Measurements from ENCODE around the gene B4GALNT1.

DNA sequence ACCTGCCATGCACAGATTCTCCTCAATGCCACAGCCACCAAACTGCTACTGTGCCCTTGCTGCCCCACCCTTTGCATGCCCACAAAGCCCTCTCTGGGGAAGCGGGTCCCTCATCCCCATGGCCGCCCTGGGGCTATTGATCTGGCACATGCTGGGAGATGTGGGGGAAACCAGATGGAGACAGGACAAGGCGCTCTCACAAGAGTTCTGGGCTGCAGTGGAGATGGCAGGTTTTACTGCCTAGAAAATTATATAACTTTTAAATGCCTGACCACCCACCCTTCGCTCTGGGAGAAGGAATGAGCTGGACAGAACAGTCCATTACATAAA lies 52.6 kb downstream of the B4GALNT1 start:
- TF ChIP-seq, protein P1, sequence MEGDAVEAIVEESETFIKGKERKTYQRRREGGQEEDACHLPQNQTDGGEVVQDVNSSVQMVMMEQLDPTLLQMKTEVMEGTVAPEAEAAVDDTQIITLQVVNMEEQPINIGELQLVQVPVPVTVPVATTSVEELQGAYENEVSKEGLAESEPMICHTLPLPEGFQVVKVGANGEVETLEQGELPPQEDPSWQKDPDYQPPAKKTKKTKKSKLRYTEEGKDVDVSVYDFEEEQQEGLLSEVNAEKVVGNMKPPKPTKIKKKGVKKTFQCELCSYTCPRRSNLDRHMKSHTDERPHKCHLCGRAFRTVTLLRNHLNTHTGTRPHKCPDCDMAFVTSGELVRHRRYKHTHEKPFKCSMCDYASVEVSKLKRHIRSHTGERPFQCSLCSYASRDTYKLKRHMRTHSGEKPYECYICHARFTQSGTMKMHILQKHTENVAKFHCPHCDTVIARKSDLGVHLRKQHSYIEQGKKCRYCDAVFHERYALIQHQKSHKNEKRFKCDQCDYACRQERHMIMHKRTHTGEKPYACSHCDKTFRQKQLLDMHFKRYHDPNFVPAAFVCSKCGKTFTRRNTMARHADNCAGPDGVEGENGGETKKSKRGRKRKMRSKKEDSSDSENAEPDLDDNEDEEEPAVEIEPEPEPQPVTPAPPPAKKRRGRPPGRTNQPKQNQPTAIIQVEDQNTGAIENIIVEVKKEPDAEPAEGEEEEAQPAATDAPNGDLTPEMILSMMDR (IDR thresholded peaks at IDR 0.05), result no peak
- TF ChIP-seq POLR2A (IDR thresholded peaks at IDR 0.05), result no peak
